Esophagus muscularis mucosa (tissue), 4 donors: ENCODE results near the gene MAS1L. TPM values are rescaled to one million over a fixed set of nuclear protein-coding genes. Genes with fewer than 3 reads are reported as not detected.

Experiments
- DNase-seq: peaks from one replicate; pipeline ENCODE4 v3.0.0-alpha.2; 2017; ENCODE audit errors: extremely low spot score
- H3K27ac ChIP-seq, 4 donors: fragments of 200-600 bp; sonication (generic); replicated peaks in 1 of 4; 1 replicate in 3 of 4; 2 replicates in 1 of 4; pipeline ENCODE4 v1.5.1; 2016 to 2019; ENCODE audit warnings: mild to moderate bottlenecking in 1 of 4
- H3K27me3 ChIP-seq, 4 donors: fragments of 200-600 bp; sonication (generic); one replicate each; pipeline versions ENCODE4 v1.5.1 to v1.6.0; 2016 to 2019
- H3K36me3 ChIP-seq, 4 donors: fragments of 200-600 bp; sonication (generic); one replicate each; pipeline ENCODE4 v1.5.1; 2016 to 2019
- H3K4me1 ChIP-seq, 4 donors: fragments of 200-600 bp; sonication (generic); one replicate each; pipeline ENCODE4 v1.5.1; 2016 to 2019
- H3K4me3 ChIP-seq, 4 donors: fragments of 200-600 bp; sonication (generic); 1 replicate in 2 of 4; 2 replicates in 2 of 4; pipeline ENCODE4 v1.5.1; 2016 to 2019; ENCODE audit warnings: mild to moderate bottlenecking in 4 of 4, moderate library complexity in 1 of 4
- H3K9me3 ChIP-seq, 4 donors: fragments of 200-600 bp; sonication (generic); 1 replicate in 3 of 4; 2 replicates in 1 of 4; pipeline ENCODE4 v1.5.1; 2016 to 2019
- CTCF ChIP-seq, 3 experiments: fragments of 200-600 bp in 2 of 3; fragments of 450-650 bp in 1 of 3; sonication (generic) in 2 of 3; IDR thresholded peaks; one replicate each; pipeline ENCODE4 v1.5.1; 2017 to 2019; ENCODE audit warnings: antibody characterized with exemption in 3 of 3, mild to moderate bottlenecking in 2 of 3, moderate library complexity in 1 of 3
- EP300 ChIP-seq: sonication (generic); formaldehyde crosslinking; IDR thresholded peaks from one replicate; pipeline ENCODE4 v1.6.1; 2017; ENCODE audit warnings: antibody characterized with exemption
- POLR2A ChIP-seq: fragments of 450-650 bp; IDR thresholded peaks from one replicate; pipeline ENCODE4 v1.6.1; 2017; ENCODE audit warnings: antibody characterized with exemption, moderate library complexity, mild to moderate bottlenecking, low read depth
- POLR2AphosphoS5 ChIP-seq, 2 donors: sonication (generic); formaldehyde crosslinking; IDR thresholded peaks; one replicate each; pipeline ENCODE4 v1.6.1; 2017; ENCODE audit warnings: antibody characterized with exemption in 2 of 2
- whole genome bisulfite sequencing: methylation state at CpG from one replicate; pipeline ENCODE4 v1.1.5; 2018; 5-methylcytosine and 5-hydroxymethylcytosine counted together
- intact Hi-C: fragments of 100-400 bp; cut with DNase I; formaldehyde crosslinking; loops from one replicate; pipeline ENCODE4 v1.15.1; 2023
- total RNA-seq, 4 donors: library from RNA; depleted of rRNA; stranded (reverse); fragments of >200 nt; gene quantifications; one replicate each; pipeline versions ENCODE4 v1.1.0 to v1.2.1, GENCODE V29; 2016

MAS1L gene
- total RNA-seq, 4 donors from 2014 or later = 0.33 TPM; not detected in 3

GRCh38 chr6:29486577-29486976 lies 1.2 kb downstream of the MAS1L start:
- TF ChIP-seq EP300 (no peak), POLR2A (no peak), CTCF (IDR thresholded peaks at IDR 0.05) (no peak), POLR2AphosphoS5 (IDR thresholded peaks at IDR 0.05) (no peak)
- Histone ChIP-seq H3K4me3 (no peak overlapping the region), H3K9me3 (peaks cover 0 to 4% (median 2%) of the 10 kb centered on the region in 4 donors), H3K36me3 (no peaks in the 10 kb centered on the region), H3K27me3 (no peaks in the 10 kb centered on the region), H3K27ac (no peak overlapping the region), H3K4me1 (no peaks in the 10 kb centered on the region)
- 52% methylated on average over 4 of the region's 4 CpGs for WGBS
- peak; percentile 66 for DNase-seq
- intact Hi-C loops = no loop called here

GRCh38 chr6:29483735-29484134 lies 4.0 kb downstream of the MAS1L start:
- no peaks in the 10 kb centered on the region for H3K36me3 ChIP-seq

GRCh38 chr6:29483186-29483585 lies 4.6 kb downstream of the MAS1L start:
- no peaks in the 10 kb centered on the region for H3K4me1 ChIP-seq
- intact Hi-C loops = no loop called here

More at GRCh38 chr6:29483735-29484134, 4.0 kb downstream of the MAS1L start:
- intact Hi-C loops = no loop called here
- Histone ChIP-seq H3K4me1 (no peaks in the 10 kb centered on the region), H3K4me3 (no peak overlapping the region), H3K27me3 (no peaks in the 10 kb centered on the region), H3K9me3 (peaks cover 0 to 4% (median 2%) of the 10 kb centered on the region in 4 donors), H3K27ac (no peak overlapping the region)
- DNase-seq = no peak
- WGBS = 50% methylated on average over 1 of the region's 1 CpG
- TF ChIP-seq POLR2A = no peak
- no peak for TF ChIP-seq CTCF (IDR thresholded peaks at IDR 0.05)
- no peak for TF ChIP-seq EP300
- TF ChIP-seq POLR2AphosphoS5 (IDR thresholded peaks at IDR 0.05) = no peak

GRCh38 chr6:29479560-29479959 lies 8.2 kb downstream of the MAS1L start:
- no peak overlapping the region for H3K4me3 ChIP-seq
- no peak overlapping the region for H3K27ac ChIP-seq
- intact Hi-C loops = no loop called here
- peaks cover 0 to 4% (median 2%) of the 10 kb centered on the region in 4 donors for H3K9me3 ChIP-seq
- H3K36me3 ChIP-seq = no peaks in the 10 kb centered on the region
- 79% methylated on average over 2 of the region's 2 CpGs for WGBS
- no peaks in the 10 kb centered on the region for H3K4me1 ChIP-seq
- TF ChIP-seq POLR2A (no peak), POLR2AphosphoS5 (IDR thresholded peaks at IDR 0.05) (no peak), EP300 (no peak), CTCF (IDR thresholded peaks at IDR 0.05) (no peak)
- H3K27me3 ChIP-seq = no peaks in the 10 kb centered on the region
- DNase-seq = peak; percentile 57

More at GRCh38 chr6:29483186-29483585, 4.6 kb downstream of the MAS1L start:
- H3K27me3 ChIP-seq = no peaks in the 10 kb centered on the region
- no peak overlapping the region for H3K4me3 ChIP-seq
- no peaks in the 10 kb centered on the region for H3K36me3 ChIP-seq
- H3K27ac ChIP-seq = no peak overlapping the region
- 78% methylated on average over 3 of the region's 3 CpGs for WGBS
- peaks cover 0 to 4% (median 2%) of the 10 kb centered on the region in 4 donors for H3K9me3 ChIP-seq
- no peak for TF ChIP-seq EP300
- TF ChIP-seq POLR2AphosphoS5 (IDR thresholded peaks at IDR 0.05) = no peak
- TF ChIP-seq POLR2A = no peak
- TF ChIP-seq CTCF (IDR thresholded peaks at IDR 0.05) = no peak
- no peak for DNase-seq

- H3K9me3 ChIP-seq = peaks cover 0 to 4% (median 2%) of the 10 kb centered on the region in 4 donors
- 70% methylated on average over 5 of the region's 5 CpGs for WGBS
- H3K36me3 ChIP-seq = no peaks in the 10 kb centered on the region
- intact Hi-C loops = no loop called here
- H3K27ac ChIP-seq = no peak overlapping the region
- H3K4me1 ChIP-seq = no peaks in the 10 kb centered on the region
- DNase-seq = peak; percentile 62
- no peaks in the 10 kb centered on the region for H3K27me3 ChIP-seq
- H3K4me3 ChIP-seq = no peak overlapping the region
- TF ChIP-seq CTCF (IDR thresholded peaks at IDR 0.05) (no peak), EP300 (no peak), POLR2AphosphoS5 (IDR thresholded peaks at IDR 0.05) (no peak), POLR2A (no peak)
Measured at GRCh38 chr6:29478740-29479139, 9.0 kb downstream of the MAS1L start.
